ENCODE measurements around the gene LY6G5C. TPM values are rescaled to one million over a fixed set of nuclear protein-coding genes. Genes with fewer than 3 reads are reported as not detected.

The LY6G5C gene
- total and polyA plus RNA-seq, 9 of the 15 experiments (the other 6 are each of a cell fraction or from before 2014, with no cell fraction given) = 0.10 to 0.67 (median 0.46) TPM; not detected in 4

GRCh38 chr6:31680226-31681134 lies at the start of gene LY6G5C (continued):
- TF ChIP-seq ARID3A (IDR thresholded peaks at IDR 0.05; ENCODE audit: borderline replicate concordance, low read depth, low read length) (0 out of 2 replicates have a peak, but pooled peaks have one; percentile 41), KAT8 (IDR thresholded peaks at IDR 0.05; ENCODE audit: low read depth) (no peak), ARHGAP35 (IDR thresholded peaks at IDR 0.05; ENCODE audit: partially characterized antibody) (no peak), POLR2H (tag; IDR thresholded peaks at IDR 0.05; ENCODE audit: low read depth) (no peak), E2F8 (IDR thresholded peaks at IDR 0.05; ENCODE audit: low read depth, partially characterized antibody) (peak; percentile 30), ZNF143 (CRISPR knock-in tag; IDR thresholded peaks at IDR 0.05) (0 out of 2 replicates have a peak, but pooled peaks have one; percentile 12), CHAMP1 (IDR thresholded peaks at IDR 0.05) (no peak), HDGF (IDR thresholded peaks at IDR 0.05) (peak; percentile 78; the same call in 1 of the 2 replicates), PHTF2 (CRISPR knock-in tag; IDR thresholded peaks at IDR 0.05) (no peak), ZFPM2 (CRISPR knock-in tag; IDR thresholded peaks at IDR 0.05) (no peak), ZBTB5 (IDR thresholded peaks at IDR 0.05) (no peak), L3MBTL2 (IDR thresholded peaks at IDR 0.05) (no peak), RBM39 (optimal IDR thresholded peaks at IDR 0.05; ENCODE audit: low read depth, low read length) (no peak), YY1 (IDR thresholded peaks at IDR 0.05; ENCODE audit: borderline replicate concordance in 1 of 3, control insufficient read depth in 1 of 3, extremely low read depth in 1 of 3, insufficient read depth in 3 of 3, insufficient read length in 1 of 3, insufficient replicate concordance in 2 of 3, low read depth in 1 of 3, low read length in 2 of 3) (peak; percentile 49 to 84 (median 80)), PRPF4 (IDR thresholded peaks at IDR 0.05; ENCODE audit: insufficient read depth, low read depth, low read length, poor library complexity, severe bottlenecking) (no peak), ZNF384 (IDR thresholded peaks at IDR 0.05; ENCODE audit: low read depth, low read length) (peak; percentile 71; the same call in 1 of the 2 replicates), FOXM1 (IDR thresholded peaks at IDR 0.05; ENCODE audit: low read depth) (no peak), FOXM1 (CRISPR knock-in tag; IDR thresholded peaks at IDR 0.05; ENCODE audit: low read depth) (no peak)
